GM20000 (cell line): Measurements from ENCODE around the gene SMIM13.
"Not testable (repeated sequence)": the region's sequence is repeated elsewhere in the genome, so short reads cannot be mapped to it uniquely, and the experiment has no call there.

Source experiments
- DNase-seq: peaks from one replicate; pipeline ENCODE4 v3.0.0; 2012; ENCODE audit warnings: low spot score
- CTCF ChIP-seq: IDR thresholded peaks from 2 replicates; pipeline ENCODE4 v1.5.1; 2012; ENCODE audit warnings: mild to moderate bottlenecking, control low read depth; ENCODE audit errors: extremely low read depth, missing control alignments

SMIM13 gene

GRCh38 chr6:11085758-11086435 lies 7.7 kb upstream of the SMIM13 start:
- TF ChIP-seq CTCF: no peak
- no peak for DNase-seq

GRCh38 chr6:11087141-11087812 lies 6.4 kb upstream of the SMIM13 start:
- DNase-seq: not testable (repeated sequence)

GRCh38 chr6:11089695-11090094 lies 3.9 kb upstream of the SMIM13 start:
- no peak for DNase-seq
- no peak for TF ChIP-seq CTCF

GRCh38 chr6:11091141-11091540 lies 2.5 kb upstream of the SMIM13 start:
- not testable (repeated sequence) for DNase-seq

GRCh38 chr6:11092668-11093375 lies 812 bp upstream of the SMIM13 start:
- DNase-seq: peak; percentile 81

GRCh38 chr6:11093376-11093625 lies 333 bp upstream of the SMIM13 start:
- DNase-seq: no peak
- no peak for TF ChIP-seq CTCF

More at GRCh38 chr6:11092668-11093375, 812 bp upstream of the SMIM13 start:
- TF ChIP-seq CTCF: no peak

GRCh38 chr6:11094411-11094851 lies 797 bp downstream of the SMIM13 start:
- no peak for TF ChIP-seq CTCF
- DNase-seq: peak; percentile 76

- DNase-seq: no peak
- TF ChIP-seq CTCF: no peak
Observed at GRCh38 chr6:11094941-11095340, 1.3 kb downstream of the SMIM13 start.
